SIG-M5 (cell line): ENCODE results near the gene GJA3.
"Not testable (repeated sequence)": the region's sequence is repeated elsewhere in the genome, so short reads cannot be mapped to it uniquely, and the experiment has no call there.

ENCODE experiments used
- DNase-seq: peaks from one replicate; lab custom pipeline; 2025; lab: John Stamatoyannopoulos, UW

Gene GJA3

DNA sequence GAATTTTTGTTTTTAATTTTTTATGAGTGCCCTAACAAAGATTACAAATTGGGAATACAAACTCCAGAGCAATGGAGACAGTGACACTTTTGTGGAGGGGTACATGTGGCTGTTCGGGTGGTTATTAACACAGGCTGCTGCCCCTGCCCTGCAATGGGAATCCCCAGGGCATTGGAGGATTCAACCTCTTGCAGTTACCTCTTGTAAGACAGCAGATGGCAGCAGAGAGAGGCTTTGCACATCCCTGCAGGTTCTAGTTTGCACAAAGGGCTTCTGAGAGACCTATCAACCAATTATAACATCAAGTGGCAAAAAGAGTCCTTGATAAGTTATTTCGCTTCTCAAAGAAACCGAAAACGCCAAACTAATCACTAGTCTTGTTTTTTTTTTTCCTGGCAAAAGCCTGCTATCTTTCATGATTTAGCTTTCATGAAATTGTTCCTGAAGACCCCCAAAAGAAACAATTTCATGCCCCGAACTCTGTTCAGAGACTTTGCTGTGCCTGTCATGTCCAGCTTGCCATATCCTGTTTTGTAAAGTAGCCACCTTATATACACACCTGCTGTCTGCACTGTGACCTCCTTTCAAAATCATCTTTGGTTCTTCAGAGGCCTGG is 21.5 kb upstream of the GJA3 start:
- no peak for DNase-seq

DNA sequence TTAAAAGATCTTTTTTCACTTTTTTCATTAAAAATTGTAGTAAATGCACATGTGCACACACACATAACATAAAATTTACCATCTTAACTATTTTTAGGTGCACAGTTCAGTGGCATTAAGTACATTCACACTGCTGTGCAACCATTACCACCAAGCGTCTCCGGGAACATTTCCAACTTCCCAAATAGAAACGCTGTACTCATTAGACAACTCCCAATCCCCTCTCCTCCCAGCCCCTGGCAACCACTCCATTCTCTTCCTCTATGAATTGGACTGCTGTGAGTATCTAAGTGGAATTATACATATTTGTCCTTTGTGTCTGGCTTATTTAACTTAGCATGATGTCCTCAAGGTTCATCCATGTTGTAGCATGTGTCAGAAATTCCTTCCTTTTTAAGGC is 20.3 kb upstream of the GJA3 start:
- DNase-seq = no peak

DNA sequence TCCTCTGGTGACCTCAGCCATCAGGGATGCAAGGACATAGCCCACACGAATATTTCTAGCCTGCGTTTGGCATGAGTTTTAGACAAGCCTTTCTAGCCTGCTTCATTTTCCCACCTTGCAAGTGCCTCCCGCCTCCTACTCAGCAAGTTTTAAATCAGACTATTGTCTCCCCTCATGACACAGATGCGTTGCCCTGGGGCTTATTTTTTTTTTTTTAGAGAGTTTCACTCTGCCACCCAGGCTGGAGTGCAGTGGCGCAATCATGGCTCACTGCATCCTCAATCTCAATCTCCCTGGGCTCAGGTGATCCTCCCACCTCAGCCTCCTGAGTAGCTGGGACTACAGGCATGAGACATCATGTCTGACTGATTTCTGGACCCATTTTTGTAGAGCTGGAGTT is 17.3 kb upstream of the GJA3 start:
- DNase-seq = no peak

GRCh38 chr13:20177049-20177831 is 16.4 kb upstream of the GJA3 start:
- DNase-seq = no peak

GRCh38 chr13:20175907-20176652 is 15.2 kb upstream of the GJA3 start:
- DNase-seq = no peak

- no peak for DNase-seq
These were observed 14.5 kb upstream of the GJA3 start for GRCh38 chr13:20175406-20175794.

DNA sequence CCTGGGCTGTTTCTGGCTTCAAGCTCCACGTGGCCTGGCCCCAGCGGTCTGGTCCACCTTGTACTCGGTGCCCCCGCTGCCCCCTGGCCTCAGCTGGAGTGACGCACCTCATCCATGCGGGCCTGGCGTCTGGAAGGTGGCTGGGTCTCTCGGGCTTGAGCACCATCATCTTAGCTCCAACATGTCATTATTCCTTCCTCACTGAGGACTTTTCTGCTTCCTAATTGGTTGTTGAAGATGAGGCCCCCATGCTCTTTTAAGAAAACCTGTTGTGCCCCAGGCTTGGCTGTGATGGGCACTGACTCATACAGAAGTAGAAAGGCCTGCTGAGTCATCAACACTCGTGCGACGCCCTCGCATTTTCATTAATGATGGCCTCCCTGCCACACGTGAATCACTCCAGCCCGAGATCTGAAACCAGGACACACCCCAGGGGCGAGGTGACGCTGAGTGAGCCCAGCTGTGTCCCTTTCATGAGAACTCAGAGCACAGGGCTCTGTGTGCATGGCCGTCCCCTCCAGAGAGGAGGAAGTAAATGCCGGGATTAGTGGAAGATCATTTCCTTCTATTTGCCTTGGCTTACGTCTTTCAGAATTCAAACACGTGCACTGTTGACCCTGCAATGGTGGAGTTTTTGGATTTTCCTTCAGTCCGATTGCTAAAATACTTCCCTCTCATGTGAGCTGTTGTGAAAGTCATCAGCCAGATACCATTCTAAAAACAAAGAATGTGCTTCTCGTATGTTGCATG is 14.0 kb upstream of the GJA3 start:
- DNase-seq = peak; percentile 61

- DNase-seq = no peak
These were observed 12.4 kb upstream of the GJA3 start for GRCh38 chr13:20173116-20173746.

DNA sequence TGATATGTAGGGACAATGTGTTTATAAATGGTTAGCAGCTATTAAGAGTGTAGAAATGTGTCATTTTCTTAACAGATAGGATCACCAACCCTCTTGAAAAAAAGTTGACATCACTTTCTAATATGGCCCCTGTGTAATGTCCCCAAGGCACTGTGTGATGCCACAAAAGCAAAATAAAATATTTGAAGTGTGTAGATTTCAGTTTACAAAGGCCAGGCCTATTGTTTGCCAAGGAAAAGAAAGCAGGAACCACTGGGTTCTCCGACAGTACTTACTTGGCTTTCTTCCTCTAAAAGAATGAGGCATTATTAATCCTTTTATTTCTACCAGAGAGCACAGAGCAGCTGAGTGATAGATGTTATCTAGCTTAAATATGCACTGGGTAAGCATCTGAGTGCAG is 10.5 kb upstream of the GJA3 start:
- DNase-seq = no peak

DNA sequence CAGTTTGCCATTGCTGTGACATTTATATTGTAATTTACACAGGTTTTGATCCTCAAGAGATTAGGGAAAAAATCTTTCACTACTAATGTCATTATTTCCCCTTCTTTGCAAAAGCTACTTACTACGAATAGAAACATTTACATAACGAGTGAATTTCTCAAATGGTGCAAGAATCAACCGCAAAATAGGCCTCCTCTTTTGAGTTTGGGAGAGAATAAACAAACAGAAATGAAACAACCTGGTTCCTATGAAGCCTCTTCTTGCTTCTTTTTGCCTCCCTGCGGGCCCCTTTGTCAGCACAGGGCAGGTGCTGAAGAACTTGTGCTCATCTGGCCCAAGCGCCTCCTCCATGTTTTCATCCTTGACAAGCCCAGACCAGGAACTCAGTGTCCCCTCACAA is 10.1 kb upstream of the GJA3 start:
- peak; percentile 65 for DNase-seq

DNA sequence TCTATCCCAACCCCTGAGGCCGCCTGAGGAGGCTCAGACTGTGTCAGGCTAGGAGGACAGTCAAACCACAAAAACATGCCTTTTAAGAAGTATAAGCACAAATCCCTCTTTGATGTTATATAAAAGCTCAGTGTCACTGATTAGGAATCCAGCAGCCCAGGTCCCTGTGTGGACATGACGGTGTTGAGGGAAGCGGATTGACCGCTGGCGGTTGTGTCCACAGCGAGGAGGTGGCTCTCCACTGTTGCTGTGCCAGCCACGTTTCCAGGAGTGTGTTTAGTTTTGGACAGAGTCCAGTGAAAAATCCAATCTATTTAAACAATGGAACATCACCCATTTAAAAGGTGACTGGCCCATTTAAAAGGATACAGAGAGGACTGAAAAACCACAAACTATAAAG is 7.5 kb upstream of the GJA3 start:
- no peak for DNase-seq

GRCh38 chr13:20165417-20166257 is 4.8 kb upstream of the GJA3 start:
- DNase-seq = no peak

GRCh38 chr13:20161951-20162300 is 1.1 kb upstream of the GJA3 start:
- no peak for DNase-seq

DNA sequence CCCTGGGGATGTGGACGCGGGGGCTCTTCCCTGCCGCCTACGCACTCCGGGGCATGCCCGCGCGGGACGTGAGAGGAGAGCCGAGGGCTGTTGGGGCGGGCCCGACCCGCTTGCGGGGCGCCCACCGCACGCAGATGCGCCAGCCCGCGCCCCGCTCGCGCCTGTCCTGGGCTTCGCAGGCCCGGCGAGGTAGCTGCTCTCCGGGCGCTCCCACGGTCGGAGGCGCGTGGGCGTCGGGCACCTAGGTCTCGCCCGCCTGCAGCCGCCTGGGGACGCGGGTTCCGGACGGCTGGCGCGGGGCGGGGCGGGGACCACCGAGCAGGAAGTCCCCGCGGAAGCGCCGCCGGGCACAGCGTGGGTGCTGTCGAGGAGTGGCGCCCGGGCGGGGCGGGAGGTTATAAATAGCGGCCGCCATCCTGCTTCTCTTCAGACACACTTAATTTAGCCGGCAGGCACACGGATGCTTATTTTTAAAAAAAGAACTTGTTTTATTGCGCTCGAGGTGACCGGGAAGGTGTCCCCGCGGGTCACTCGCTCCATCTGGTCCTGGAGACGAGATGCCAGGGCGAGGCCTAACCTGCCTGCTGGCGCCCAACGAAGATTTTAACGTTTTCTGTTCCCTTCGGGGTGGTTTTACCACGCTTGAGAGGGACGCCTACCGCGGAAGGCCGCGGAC is 561 bp upstream of the GJA3 start:
- no peak for DNase-seq

- no peak for DNase-seq
These were observed 1.1 kb downstream of the GJA3 start for GRCh38 chr13:20159646-20160305.

DNA sequence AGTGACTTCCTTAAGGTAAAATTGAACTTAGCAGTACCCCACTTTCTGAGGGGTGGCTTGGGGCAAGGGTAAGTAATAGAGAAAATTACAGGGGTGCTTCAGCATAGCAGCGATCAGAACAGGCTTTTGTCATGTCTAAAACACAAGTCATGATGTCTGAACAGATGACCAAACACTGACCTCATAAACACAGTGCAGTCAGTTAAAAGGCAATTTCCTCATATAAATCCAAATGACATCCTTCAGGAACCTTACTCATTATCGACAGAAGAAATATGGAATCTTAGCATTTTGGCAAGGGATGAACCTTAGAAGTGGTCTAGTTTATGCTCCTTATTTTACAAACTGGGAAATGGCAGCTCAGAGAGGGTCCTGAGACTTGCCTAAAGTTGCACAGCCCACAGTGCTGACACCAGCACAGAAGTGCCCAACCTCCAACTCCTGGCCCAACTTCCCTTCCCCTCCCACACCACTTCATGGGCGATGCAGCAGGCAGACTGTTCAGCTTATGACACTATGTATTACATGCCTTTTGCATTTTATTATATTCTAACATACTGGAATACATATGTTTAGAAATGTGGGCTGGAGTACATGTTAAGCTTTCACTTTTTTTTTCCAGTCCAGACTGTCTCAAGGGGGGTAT is 3.6 kb downstream of the GJA3 start:
- no peak for DNase-seq

DNA sequence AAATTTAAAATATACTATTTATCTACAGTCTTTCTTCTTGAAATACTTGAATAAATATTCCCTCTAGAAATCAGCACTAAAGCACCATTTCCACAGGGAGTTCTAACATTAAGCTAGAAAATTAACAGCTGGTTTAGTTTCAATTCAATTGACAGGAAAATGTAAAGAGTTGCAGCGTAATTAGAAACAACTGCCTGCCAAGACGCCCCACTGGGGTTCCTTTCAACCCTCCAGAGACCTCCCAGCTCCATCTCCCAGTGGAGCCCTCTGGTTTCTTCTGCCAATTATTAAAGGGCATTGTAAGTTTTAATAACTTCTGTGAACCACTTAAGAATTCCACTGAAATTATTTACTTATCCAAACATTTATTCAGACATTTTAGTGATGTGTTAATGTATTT is 4.2 kb downstream of the GJA3 start:
- no peak for DNase-seq

DNA sequence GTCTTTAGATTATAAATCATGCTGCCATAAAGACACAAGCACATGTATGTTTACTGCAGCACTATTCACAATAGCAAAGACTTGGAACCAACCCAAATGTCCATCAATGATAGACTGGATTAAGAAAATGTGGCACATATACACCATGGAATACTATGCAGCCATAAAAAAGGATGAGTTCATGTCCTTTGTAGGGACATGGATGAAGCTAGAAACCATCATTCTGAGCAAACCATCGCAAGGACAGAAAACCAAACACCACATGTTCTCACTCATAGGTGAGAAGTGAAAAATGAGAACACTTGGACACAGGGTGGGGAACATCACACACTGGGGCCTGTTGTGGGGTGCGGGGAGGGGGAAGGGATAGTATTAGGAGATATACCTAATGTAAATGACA is 7.6 kb downstream of the GJA3 start:
- DNase-seq = not testable (repeated sequence)

- no peak for DNase-seq
These were observed 9.2 kb downstream of the GJA3 start for GRCh38 chr13:20151612-20152011.

DNA sequence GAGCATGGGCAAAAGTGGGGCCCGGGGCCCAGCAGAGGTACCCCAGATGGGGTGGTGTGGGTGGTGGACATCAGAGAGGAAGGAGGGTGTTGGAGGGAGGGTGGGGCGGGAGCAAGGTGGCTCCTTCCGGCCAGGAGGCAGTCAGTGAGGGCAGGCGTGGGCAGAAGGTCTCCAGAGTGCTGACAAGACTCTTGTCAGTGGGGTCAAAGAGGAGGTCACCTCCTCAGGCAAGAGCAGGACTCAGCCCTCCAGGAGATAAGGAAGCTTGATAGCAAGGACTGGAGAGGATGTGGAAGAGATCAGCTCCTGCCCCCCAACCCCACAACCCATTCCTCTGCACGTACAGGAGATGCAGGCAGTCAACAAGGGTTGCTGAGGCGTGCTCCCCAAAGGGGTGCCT is 9.8 kb downstream of the GJA3 start:
- no peak for DNase-seq
